ENCODE measurements around the gene AIM2. TPM values are rescaled to one million over a fixed set of nuclear protein-coding genes. Genes with fewer than 3 reads are reported as not detected.

Gene AIM2
- total RNA-seq (2022) = not detected in 2 replicates
- not detected for Bru-seq, nascent RNA
- not detected for BruChase-seq, experiment 1, labeled RNA remaining after a 2-hour chase
- not detected for BruChase-seq, experiment 2, labeled RNA remaining after a 6-hour chase
- long read RNA-seq = 0 reads

GRCh38 chr1:159076438-159077119 lies at the start of gene AIM2:
TSS of gene AIM2 (minus strand) at chr1:159076766. CDS start at chr1:159073499, 3,267 bp downstream.
- BruUV-seq (replicated peaks) = no TSS peak
- Mint-ChIP-seq H3K36me3 (ENCODE audit: insufficient read depth, unreplicated experiment) (no peaks in the 10 kb centered on the region), H3K4me1 (ENCODE audit: low read depth, unreplicated experiment) (no peaks in the 10 kb centered on the region), H3K27me3 (ENCODE audit: insufficient read depth, unreplicated experiment) (peaks cover 16% of the 10 kb centered on the region), H3K9me3 (ENCODE audit: unreplicated experiment) (no peaks in the 10 kb centered on the region), H3K4me3 (ENCODE audit: unreplicated experiment) (no peak within 1 kb of the TSS), H3K27ac (ENCODE audit: unreplicated experiment) (no peak within 1 kb of the TSS)
- 0 out of 2 replicates have a peak, but pooled peaks cover 1% of the 10 kb centered on the region for H3K27me3 ChIP-seq (replicated peaks; ENCODE audit: control insufficient read depth, insufficient read depth, low read length)
- no peaks in the 10 kb centered on the region for H3K36me3 ChIP-seq (ENCODE audit: control insufficient read depth, insufficient read depth, low read length)
- POLR2A ChIA-PET = no interaction called here
- H3K4me1 ChIP-seq = no peaks in the 10 kb centered on the region
- no peak for DNase-seq
- CTCF ChIA-PET = no interaction called here
- intact Hi-C loops (cut with micrococcal nuclease; ENCODE audit: unreplicated experiment) = no loop called here
- TF ChIP-seq CTCF (IDR thresholded peaks at IDR 0.05; ENCODE audit: insufficient read depth in 1 of 2, low read depth in 1 of 2, low read length in 1 of 2, severe bottlenecking in 1 of 2, unreplicated experiment in 1 of 2) = no peak
- no peaks in the 10 kb centered on the region for H3K9me3 ChIP-seq
- H3K4me3 ChIP-seq (ENCODE audit: low read depth, low read length) = no peak within 1 kb of the TSS

GRCh38 chr1:159123587-159123986 lies 47.0 kb upstream of the AIM2 start:
- H3K36me3 Mint-ChIP-seq (ENCODE audit: insufficient read depth, unreplicated experiment) = no peaks in the 10 kb centered on the region
- TF ChIP-seq CTCF (IDR thresholded peaks at IDR 0.05; ENCODE audit: insufficient read depth in 1 of 2, low read depth in 1 of 2, low read length in 1 of 2, severe bottlenecking in 1 of 2, unreplicated experiment in 1 of 2) = no peak
- CTCF ChIA-PET = no interaction called here
- POLR2A ChIA-PET = no interaction called here
- H3K4me1 ChIP-seq = no peaks in the 10 kb centered on the region
- no peaks in the 10 kb centered on the region for H3K36me3 ChIP-seq (ENCODE audit: control insufficient read depth, insufficient read depth, low read length)
- no peaks in the 10 kb centered on the region for H3K27me3 ChIP-seq (replicated peaks; ENCODE audit: control insufficient read depth, insufficient read depth, low read length)
- H3K4me1 Mint-ChIP-seq (ENCODE audit: low read depth, unreplicated experiment) = no peaks in the 10 kb centered on the region
- H3K27me3 Mint-ChIP-seq (ENCODE audit: insufficient read depth, unreplicated experiment) = peaks cover 14% of the 10 kb centered on the region
- H3K4me3 Mint-ChIP-seq (ENCODE audit: unreplicated experiment) = no peak overlapping the region
- H3K27ac Mint-ChIP-seq (ENCODE audit: unreplicated experiment) = no peak overlapping the region
- no peaks in the 10 kb centered on the region for H3K9me3 ChIP-seq
- intact Hi-C loops (cut with micrococcal nuclease; ENCODE audit: unreplicated experiment) = no loop called here
- H3K4me3 ChIP-seq (ENCODE audit: low read depth, low read length) = no peak overlapping the region
- BruUV-seq (replicated peaks) = no TSS peak
- H3K9me3 Mint-ChIP-seq (ENCODE audit: unreplicated experiment) = no peaks in the 10 kb centered on the region
- no peak for DNase-seq

GRCh38 chr1:159122005-159122621 lies 45.5 kb upstream of the AIM2 start:
- no peaks in the 10 kb centered on the region for H3K27me3 ChIP-seq (replicated peaks; ENCODE audit: control insufficient read depth, insufficient read depth, low read length)
- no peak overlapping the region for H3K4me3 Mint-ChIP-seq (ENCODE audit: unreplicated experiment)
- no peak overlapping the region for H3K4me3 ChIP-seq (ENCODE audit: low read depth, low read length)
- H3K4me1 ChIP-seq = no peaks in the 10 kb centered on the region
- BruUV-seq (replicated peaks) = no TSS peak
- TF ChIP-seq CTCF (IDR thresholded peaks at IDR 0.05; ENCODE audit: insufficient read depth in 1 of 2, low read depth in 1 of 2, low read length in 1 of 2, severe bottlenecking in 1 of 2, unreplicated experiment in 1 of 2) = no peak
- no peak overlapping the region for H3K27ac Mint-ChIP-seq (ENCODE audit: unreplicated experiment)
- H3K36me3 Mint-ChIP-seq (ENCODE audit: insufficient read depth, unreplicated experiment) = no peaks in the 10 kb centered on the region
- intact Hi-C loops (cut with micrococcal nuclease; ENCODE audit: unreplicated experiment) = no loop called here
- peaks cover 15% of the 10 kb centered on the region for H3K27me3 Mint-ChIP-seq (ENCODE audit: insufficient read depth, unreplicated experiment)
- CTCF ChIA-PET = no interaction called here
- DNase-seq = no peak
- no peaks in the 10 kb centered on the region for H3K9me3 Mint-ChIP-seq (ENCODE audit: unreplicated experiment)
- no peaks in the 10 kb centered on the region for H3K36me3 ChIP-seq (ENCODE audit: control insufficient read depth, insufficient read depth, low read length)
- POLR2A ChIA-PET = no interaction called here
- no peaks in the 10 kb centered on the region for H3K4me1 Mint-ChIP-seq (ENCODE audit: low read depth, unreplicated experiment)
- no peaks in the 10 kb centered on the region for H3K9me3 ChIP-seq

All from Caco-2 (cell line).